K562 (cell line): ENCODE measurements around the gene ANAPC5. TPM values are rescaled to one million over a fixed set of nuclear protein-coding genes. Genes with fewer than 3 reads are reported as not detected.

Experiments used
- CBX1 ChIP-seq: sonication (generic); IDR thresholded peaks from 2 replicates; pipeline ENCODE4 v1.6.1; 2016; ENCODE audit warnings: antibody characterized with exemption, low read depth, mild to moderate bottlenecking
- EGR1 ChIP-seq: fragments of 450-650 bp; conservative IDR thresholded peaks from 2 replicates; pipeline ENCODE4 v1.6.1; 2017; ENCODE audit warnings: mild to moderate bottlenecking
- FOXM1 ChIP-seq, 2 experiments: fragments of 450-650 bp in 1 of 2; sonication (generic) in 1 of 2; formaldehyde crosslinking in 1 of 2; IDR thresholded peaks; 2 replicates each; pipeline versions ENCODE4 v1.6.1 to v1.9.0; 2017 to 2022; ENCODE audit warnings: low read depth in 2 of 2, mild to moderate bottlenecking in 2 of 2, missing genetic modification reagents in 1 of 2, moderate library complexity in 1 of 2
- HDAC1 ChIP-seq, 2 experiments: fragments of 450-650 bp; IDR thresholded peaks; 2 replicates each; pipeline ENCODE4 v1.6.1; 2016 to 2017; ENCODE audit warnings: inconsistent platforms in 1 of 2, mild to moderate bottlenecking in 1 of 2, moderate library complexity in 1 of 2
- HDAC2 ChIP-seq: fragments of 450-650 bp; IDR thresholded peaks from 2 replicates; pipeline ENCODE4 v1.6.1; 2016; ENCODE audit warnings: mild to moderate bottlenecking
- NFATC3 ChIP-seq: fragments of 450-650 bp; IDR thresholded peaks from 2 replicates; pipeline ENCODE4 v1.6.1; 2017; ENCODE audit warnings: mild to moderate bottlenecking
- NR2C2 ChIP-seq, 2 experiments: fragments of 200-800 bp in 1 of 2; sonication (Bioruptor generic) in 1 of 2; sonication (generic) in 1 of 2; formaldehyde crosslinking in 1 of 2; IDR thresholded peaks; 2 replicates each; pipeline versions ENCODE4 v1.6.1 to v1.8.0; 2016 to 2022; ENCODE audit warnings: mild to moderate bottlenecking in 1 of 2, missing compliant biosample characterization in 1 of 2, missing genetic modification characterization in 1 of 2, missing genetic modification reagents in 1 of 2
- PRDM10 ChIP-seq: fragments of 450-650 bp; IDR thresholded peaks from 2 replicates; pipeline ENCODE4 v1.6.1; 2018; ENCODE audit not compliant: partially characterized antibody
- TCF3 ChIP-seq: sonication (generic); formaldehyde crosslinking; IDR thresholded peaks from 2 replicates; pipeline ENCODE4 v1.4.0; 2020; ENCODE audit warnings: mild to moderate bottlenecking, missing genetic modification reagents
- TFAP4 ChIP-seq: sonication (generic); formaldehyde crosslinking; IDR thresholded peaks from 2 replicates; pipeline ENCODE4 v1.8.0; 2022; ENCODE audit warnings: missing genetic modification reagents, mild to moderate bottlenecking, moderate library complexity, borderline replicate concordance
- ZNF354B ChIP-seq: fragments of 250-450 bp; sonication (Bioruptor Pico); IDR thresholded peaks from 2 replicates; pipeline ENCODE4 v1.4.0; 2020
- ZNF586 ChIP-seq: fragments of 450-650 bp; formaldehyde crosslinking; conservative IDR thresholded peaks from 2 replicates; pipeline ENCODE4 v1.4.0; 2020; ENCODE audit warnings: mild to moderate bottlenecking, moderate library complexity
- polyA plus RNA-seq, 8 experiments: library from polyadenylated mRNA; depleted of rRNA in 4 of 8; stranded (reverse) in 5 of 8; unstranded in 3 of 8; fragments of >200 nt; fragmentation: Nextera tagmentation in 2 of 8; fragmentation: Illumina TruSeq in 1 of 8; extraction: Ambion mirVana in 2 of 8; extraction: Trizol in 1 of 8; gene quantifications; 2 replicates each; pipeline versions ENCODE4 v1.2.1 to v1.2.3, GENCODE V29; 2011 to 2014; ENCODE audit warnings: inconsistent platforms in 1 of 8, missing spikeins in 1 of 8
- total RNA-seq, 7 experiments: library from RNA; depleted of rRNA in 6 of 7; stranded (reverse); fragments of >200 nt in 6 of 7; fragmentation: Illumina TruSeq in 2 of 7; extraction: Trizol in 2 of 7; gene quantifications; 2 replicates each; pipeline versions ENCODE4 v1.2.1 to v1.2.3, GENCODE V29; 2011 to 2021; ENCODE audit warnings: low replicate concordance in 1 of 7
- TF ChIP-seq, protein P1 (sequence below): fragments of 450-650 bp; IDR thresholded peaks from 2 replicates; pipeline ENCODE4 v1.6.1; 2016; ENCODE audit warnings: borderline replicate concordance
- TF ChIP-seq, protein P2 (sequence below), 2 experiments: fragments of 450-650 bp; conservative IDR thresholded peaks; 2 replicates each; pipeline ENCODE4 v1.6.1; 2017; ENCODE audit warnings: mild to moderate bottlenecking in 2 of 2, moderate library complexity in 2 of 2

ANAPC5 gene
- total and polyA plus RNA-seq, 9 of the 15 experiments (the other 6 are each of a cell fraction or from before 2014, with no cell fraction given): 136 to 315 (median 197) TPM

DNA sequence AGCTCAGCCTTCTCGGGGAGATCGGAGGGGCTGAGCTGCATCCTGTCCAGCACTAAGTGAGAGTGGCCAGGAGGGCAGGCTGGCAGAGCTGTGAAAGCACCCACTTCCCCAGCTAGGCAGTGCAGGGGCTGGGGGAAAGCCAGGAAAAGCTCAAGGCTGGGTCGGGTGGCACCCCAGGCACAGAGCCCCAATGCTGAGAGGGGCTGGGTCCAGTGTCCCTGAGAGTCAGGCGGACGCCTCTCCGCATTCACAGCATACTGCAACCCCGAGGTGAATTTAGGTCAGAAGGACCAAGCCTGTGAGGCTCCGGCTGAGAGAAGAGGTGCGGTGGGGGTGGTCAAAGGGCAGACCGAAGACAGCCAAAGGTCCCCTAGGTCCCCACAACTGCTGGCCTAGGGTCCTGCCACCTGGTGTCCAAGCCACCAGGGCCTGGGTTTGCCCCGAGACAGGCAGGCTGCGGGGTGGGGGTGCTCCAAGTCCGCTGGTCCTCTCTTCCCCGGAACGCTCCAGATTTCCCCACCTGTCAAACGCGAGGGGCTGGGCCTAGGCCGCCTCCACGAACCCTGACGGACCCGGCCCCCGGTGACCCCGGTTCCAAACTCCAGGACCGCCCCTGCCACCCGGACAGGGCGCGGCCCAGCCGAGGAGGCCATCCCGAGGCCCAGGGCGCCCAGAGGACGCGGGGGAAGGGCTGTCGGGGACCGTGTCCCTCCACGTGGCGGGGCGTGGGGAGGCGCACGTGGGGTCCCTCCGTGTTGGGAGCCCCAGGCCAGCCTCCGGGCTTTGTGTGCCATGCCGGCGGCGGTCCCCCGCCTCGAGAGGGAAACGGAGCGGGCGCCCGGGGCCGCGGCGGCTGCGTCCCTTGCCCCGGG is 56.2 kb downstream of the ANAPC5 start (continued):
- TF ChIP-seq, protein P1, sequence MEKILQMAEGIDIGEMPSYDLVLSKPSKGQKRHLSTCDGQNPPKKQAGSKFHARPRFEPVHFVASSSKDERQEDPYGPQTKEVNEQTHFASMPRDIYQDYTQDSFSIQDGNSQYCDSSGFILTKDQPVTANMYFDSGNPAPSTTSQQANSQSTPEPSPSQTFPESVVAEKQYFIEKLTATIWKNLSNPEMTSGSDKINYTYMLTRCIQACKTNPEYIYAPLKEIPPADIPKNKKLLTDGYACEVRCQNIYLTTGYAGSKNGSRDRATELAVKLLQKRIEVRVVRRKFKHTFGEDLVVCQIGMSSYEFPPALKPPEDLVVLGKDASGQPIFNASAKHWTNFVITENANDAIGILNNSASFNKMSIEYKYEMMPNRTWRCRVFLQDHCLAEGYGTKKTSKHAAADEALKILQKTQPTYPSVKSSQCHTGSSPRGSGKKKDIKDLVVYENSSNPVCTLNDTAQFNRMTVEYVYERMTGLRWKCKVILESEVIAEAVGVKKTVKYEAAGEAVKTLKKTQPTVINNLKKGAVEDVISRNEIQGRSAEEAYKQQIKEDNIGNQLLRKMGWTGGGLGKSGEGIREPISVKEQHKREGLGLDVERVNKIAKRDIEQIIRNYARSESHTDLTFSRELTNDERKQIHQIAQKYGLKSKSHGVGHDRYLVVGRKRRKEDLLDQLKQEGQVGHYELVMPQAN: peak; percentile 92
- no peak for TF ChIP-seq FOXM1 (IDR thresholded peaks at IDR 0.05; ENCODE audit: low read depth)
- peak; percentile 78 for TF ChIP-seq FOXM1 (CRISPR knock-in tag; IDR thresholded peaks at IDR 0.05; ENCODE audit: low read depth)
- peak in 1 of 2 experiments; percentile 94; a peak in 2 of 4 replicates for TF ChIP-seq HDAC1 (IDR thresholded peaks at IDR 0.05)
- TF ChIP-seq, protein P2, sequence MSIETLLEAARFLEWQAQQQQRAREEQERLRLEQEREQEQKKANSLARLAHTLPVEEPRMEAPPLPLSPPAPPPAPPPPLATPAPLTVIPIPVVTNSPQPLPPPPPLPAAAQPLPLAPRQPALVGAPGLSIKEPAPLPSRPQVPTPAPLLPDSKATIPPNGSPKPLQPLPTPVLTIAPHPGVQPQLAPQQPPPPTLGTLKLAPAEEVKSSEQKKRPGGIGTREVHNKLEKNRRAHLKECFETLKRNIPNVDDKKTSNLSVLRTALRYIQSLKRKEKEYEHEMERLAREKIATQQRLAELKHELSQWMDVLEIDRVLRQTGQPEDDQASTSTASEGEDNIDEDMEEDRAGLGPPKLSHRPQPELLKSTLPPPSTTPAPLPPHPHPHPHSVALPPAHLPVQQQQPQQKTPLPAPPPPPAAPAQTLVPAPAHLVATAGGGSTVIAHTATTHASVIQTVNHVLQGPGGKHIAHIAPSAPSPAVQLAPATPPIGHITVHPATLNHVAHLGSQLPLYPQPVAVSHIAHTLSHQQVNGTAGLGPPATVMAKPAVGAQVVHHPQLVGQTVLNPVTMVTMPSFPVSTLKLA (conservative IDR thresholded peaks at IDR 0.05): peak; percentile 95 to 96
- TF ChIP-seq EGR1: 0 out of 2 replicates have a peak, but pooled peaks have one; percentile 17
- TF ChIP-seq TFAP4: peak; percentile 41; the same call in 1 of the 2 replicates
- TF ChIP-seq ZNF354B: no peak
- TF ChIP-seq HDAC2: peak; percentile 32; the same call in 1 of the 2 replicates
- no peak for TF ChIP-seq ZNF586 (CRISPR knock-in tag)
- TF ChIP-seq TCF3 (CRISPR knock-in tag): 0 out of 2 replicates have a peak, but pooled peaks have one; percentile 8
- no peak for TF ChIP-seq NFATC3
- TF ChIP-seq CBX1: no peak
- TF ChIP-seq NR2C2 (CRISPR knock-in tag; IDR thresholded peaks at IDR 0.05): 0 out of 2 replicates have a peak, but pooled peaks have one; percentile 38
- peak; percentile 57; the same call in 1 of the 2 replicates for TF ChIP-seq NR2C2 (tag; IDR thresholded peaks at IDR 0.05)
- TF ChIP-seq PRDM10: peak; percentile 16
